GM21723 (cell line): ENCODE results near the gene RHEBL1.

ENCODE experiments used
- ATAC-seq: cut with Tn5 transposase; IDR thresholded peaks from one replicate; pipeline ENCODE4 v1.9.1; 2021; ENCODE audit warnings: mild to moderate bottlenecking, moderate library complexity; ENCODE audit not compliant: unreplicated experiment

RHEBL1 gene

GRCh38 chr12:49055092-49055491 is 14.7 kb downstream of the RHEBL1 start:
- ATAC-seq, result no peak

DNA sequence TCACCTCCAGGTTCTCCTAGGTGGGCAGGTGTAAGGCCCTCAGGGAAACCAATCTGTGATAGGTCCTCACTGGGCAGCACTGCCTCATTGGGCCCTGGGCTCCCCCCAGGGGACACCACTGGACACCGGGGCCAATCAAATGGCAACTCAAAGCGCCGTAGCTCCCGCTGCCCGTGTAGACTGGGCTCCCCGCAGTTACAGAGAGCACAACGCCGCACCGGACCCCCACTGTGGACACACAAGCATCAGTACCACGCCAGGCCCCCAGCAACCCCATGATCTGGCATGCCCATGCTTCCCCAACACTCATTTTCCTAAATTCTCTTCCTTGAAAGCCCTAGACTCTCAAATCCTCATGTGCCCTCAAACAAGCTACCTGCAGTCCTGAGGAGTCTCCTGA is 15.3 kb downstream of the RHEBL1 start:
- no peak for ATAC-seq

- no peak for ATAC-seq
Measured at GRCh38 chr12:49054096-49054495, 15.7 kb downstream of the RHEBL1 start.

DNA sequence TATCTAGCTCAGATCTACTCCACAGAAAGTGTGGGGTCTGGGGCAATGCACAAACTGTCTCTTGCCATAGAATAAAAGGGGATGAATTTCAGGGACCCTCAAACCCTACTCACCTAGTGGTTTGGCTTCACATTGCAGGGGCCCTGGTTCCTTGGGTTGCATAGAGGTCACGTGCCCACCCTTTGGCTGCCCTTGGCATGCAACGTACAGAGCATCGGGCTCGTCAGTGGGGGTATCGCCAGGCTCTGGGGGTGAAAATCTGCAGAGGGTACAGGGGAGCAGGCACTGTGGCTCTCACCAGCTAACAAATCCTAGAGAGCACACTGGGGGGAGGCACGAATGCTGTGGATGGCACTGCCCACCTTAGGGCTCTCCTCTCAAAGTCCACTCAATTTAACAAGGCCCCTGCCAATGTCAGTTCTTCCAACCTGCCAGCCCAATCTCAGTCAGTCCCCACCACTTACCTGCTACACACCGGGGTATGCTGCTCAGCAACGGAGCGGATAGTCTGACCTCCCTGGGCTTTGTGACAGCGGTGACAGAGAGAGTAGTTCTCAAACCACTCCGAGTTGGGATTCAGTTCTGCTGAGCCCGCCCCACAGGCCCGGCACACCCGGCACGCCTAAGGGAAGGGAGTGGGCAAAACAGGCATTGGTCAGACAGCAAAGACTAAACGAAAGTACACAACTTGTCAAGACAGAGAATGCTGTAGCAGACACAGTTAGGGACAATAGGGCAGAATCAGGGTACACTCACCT is 17.1 kb downstream of the RHEBL1 start:
- no peak for ATAC-seq

GRCh38 chr12:49051777-49052438 is 17.9 kb downstream of the RHEBL1 start:
- no peak for ATAC-seq

- no peak for ATAC-seq
Measured at GRCh38 chr12:49051373-49051764, 18.4 kb downstream of the RHEBL1 start.

GRCh38 chr12:49050507-49051372 is 19.0 kb downstream of the RHEBL1 start:
- ATAC-seq, result no peak

- ATAC-seq, result no peak
Measured at GRCh38 chr12:49049566-49050224, 20.1 kb downstream of the RHEBL1 start.

DNA sequence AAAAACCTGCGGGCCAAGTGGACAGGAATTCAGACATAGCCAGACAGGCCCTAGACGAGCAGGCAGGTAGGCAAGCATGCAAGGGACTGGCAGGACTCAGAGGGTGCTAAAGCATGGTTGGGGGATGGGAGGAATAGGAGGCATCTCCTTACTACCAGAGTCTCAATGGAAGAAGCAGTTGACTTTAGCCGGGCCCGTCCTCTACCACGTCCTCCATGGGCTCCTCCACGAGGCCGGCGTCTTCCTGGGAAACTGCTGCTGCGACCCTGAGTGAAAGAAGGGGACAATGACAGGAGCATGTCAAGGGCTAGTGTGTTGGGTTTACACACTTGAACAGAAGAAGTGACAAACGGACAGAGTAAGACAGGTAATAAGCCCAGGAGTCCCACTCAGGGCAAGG is 20.8 kb downstream of the RHEBL1 start:
- no peak for ATAC-seq

DNA sequence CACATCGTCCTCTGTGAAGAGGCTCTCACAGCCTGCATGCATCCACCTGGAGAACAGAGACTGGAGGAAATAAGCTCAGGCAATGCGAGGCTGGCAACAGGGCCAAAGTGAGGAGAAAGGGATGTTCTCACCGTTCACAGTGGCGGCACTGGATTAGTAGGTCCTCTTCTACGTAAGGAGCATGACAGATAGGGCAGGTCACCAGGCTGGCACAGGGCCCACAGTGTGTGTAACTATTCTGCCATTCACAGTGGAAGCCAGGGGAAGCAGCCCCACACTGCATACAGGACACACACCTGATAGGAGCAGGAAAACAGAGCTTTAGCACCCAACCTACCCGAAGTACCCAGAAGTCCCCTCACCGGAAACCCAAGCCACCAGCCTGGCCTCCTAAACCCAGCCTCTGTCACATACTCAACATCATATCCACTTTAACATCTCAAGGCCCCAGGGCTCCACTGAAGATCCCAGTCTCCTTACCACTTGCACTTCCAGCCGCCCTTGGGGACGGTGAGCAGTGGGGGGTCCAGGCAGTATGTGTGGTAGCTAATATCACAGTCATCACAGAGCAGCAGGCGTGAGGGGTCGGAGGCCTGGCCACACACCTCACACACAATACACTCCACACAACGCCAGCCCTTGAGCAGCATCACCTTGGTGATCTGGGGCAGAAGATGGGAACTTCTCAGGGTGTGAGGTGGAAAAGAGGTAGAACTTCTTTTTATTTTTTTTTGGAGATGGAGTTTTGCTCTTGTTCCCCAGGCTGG is 23.5 kb downstream of the RHEBL1 start:
- ATAC-seq, result no peak

- ATAC-seq, result no peak
Measured at GRCh38 chr12:49044660-49045059, 25.1 kb downstream of the RHEBL1 start.

- ATAC-seq, result no peak
Measured at GRCh38 chr12:49043856-49044258, 25.9 kb downstream of the RHEBL1 start.

DNA sequence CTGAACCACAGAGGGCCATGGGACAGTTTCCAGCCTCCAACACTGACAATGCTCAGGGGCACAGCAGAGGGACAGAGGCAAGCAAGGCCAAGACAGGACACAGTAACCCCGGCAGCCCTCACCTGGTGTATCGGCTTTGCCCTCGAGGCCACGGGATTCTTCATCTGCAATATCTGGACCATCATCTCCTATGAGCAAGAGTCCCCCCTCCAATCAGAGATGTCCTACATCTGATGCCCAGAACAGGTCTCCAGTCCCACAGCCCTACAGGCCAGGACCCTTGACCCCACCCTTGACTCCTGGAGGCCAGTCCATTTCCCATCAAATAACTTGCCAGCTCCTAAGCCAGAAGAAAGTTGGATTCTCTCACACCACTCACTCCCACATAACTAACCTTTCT is 26.5 kb downstream of the RHEBL1 start:
- no peak for ATAC-seq

GRCh38 chr12:49041881-49042484 is 27.8 kb downstream of the RHEBL1 start:
- no peak for ATAC-seq

GRCh38 chr12:49041036-49041880 is 28.5 kb downstream of the RHEBL1 start:
- no peak for ATAC-seq

DNA sequence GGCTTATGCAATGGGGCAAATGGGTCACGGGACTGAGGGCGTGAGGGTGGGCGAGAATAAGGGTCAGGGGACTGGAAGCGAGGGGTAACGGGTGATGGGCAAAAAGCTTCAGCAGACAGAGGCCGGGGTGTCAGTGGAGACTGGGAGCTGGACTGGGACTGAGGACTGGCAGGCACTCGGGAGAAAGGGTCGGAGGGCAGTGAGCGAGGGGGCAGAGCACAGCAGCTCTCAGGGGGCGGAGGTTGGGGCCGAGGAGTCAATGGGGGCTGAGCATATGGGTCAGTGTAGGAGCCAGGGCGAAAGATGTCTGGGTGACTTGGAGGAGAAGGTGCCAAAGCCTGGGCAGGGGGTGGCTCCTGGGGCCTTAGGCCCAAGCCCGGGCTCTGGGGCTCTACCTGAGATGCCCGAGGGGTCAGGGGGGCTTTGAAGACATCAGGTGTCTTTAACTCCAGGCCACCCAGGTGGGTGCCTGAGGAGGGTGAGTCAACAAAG is 29.4 kb downstream of the RHEBL1 start:
- no peak for ATAC-seq

DNA sequence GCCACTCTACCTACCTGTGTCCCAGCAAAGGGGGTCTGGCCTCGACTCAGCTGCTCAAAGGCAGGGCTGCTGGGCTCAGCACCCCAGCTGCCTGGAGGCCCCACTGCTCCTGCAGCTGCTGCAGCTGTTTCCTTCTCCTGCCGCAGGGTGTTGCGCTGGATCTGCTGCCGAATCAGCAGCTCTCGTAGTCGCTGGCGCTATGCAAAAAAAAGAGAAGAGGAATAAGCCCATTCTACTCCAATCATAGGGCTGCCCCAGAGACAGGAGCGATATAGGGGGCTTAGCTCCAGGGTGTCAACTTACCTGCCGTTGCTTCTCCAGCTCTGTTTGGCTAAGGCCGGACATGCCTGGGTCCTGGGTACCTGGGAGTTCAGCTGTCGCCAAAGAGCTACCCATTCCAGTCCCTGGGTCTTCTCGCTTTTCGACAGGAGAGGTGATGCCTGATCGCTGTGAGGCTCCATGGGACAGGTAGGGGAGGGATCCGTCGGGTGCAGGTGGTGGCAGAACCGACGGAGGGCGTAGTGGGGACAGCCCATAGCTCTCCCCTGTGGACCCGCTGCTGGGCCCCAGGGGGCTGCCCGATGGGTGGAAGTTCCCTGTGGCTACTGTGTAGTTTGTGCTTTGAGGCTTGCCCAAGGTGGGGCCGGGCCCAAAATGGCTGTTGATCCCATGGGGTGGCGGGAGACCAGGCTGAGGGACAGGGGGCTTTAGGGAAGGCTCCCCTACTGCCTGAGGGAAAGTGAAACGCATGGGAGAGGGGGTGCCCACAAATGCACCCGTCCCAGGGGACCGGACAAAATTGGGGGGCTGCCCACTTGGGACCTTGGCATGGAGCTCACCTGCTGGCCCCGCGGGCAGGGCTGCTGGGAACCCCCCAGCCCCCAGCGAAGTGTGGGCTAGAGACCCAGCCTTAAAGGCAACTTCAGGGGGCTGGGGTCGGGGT is 30.1 kb downstream of the RHEBL1 start:
- ATAC-seq, result no peak
